ENCODE results near the gene LEP. TPM values are rescaled to one million over a fixed set of nuclear protein-coding genes. Genes with fewer than 3 reads are reported as not detected.

LEP gene
- total and polyA plus RNA-seq, 9 of the 15 experiments (the other 6 are each of a cell fraction or from before 2014, with no cell fraction given), result not detected

- TF ChIP-seq, protein P1, sequence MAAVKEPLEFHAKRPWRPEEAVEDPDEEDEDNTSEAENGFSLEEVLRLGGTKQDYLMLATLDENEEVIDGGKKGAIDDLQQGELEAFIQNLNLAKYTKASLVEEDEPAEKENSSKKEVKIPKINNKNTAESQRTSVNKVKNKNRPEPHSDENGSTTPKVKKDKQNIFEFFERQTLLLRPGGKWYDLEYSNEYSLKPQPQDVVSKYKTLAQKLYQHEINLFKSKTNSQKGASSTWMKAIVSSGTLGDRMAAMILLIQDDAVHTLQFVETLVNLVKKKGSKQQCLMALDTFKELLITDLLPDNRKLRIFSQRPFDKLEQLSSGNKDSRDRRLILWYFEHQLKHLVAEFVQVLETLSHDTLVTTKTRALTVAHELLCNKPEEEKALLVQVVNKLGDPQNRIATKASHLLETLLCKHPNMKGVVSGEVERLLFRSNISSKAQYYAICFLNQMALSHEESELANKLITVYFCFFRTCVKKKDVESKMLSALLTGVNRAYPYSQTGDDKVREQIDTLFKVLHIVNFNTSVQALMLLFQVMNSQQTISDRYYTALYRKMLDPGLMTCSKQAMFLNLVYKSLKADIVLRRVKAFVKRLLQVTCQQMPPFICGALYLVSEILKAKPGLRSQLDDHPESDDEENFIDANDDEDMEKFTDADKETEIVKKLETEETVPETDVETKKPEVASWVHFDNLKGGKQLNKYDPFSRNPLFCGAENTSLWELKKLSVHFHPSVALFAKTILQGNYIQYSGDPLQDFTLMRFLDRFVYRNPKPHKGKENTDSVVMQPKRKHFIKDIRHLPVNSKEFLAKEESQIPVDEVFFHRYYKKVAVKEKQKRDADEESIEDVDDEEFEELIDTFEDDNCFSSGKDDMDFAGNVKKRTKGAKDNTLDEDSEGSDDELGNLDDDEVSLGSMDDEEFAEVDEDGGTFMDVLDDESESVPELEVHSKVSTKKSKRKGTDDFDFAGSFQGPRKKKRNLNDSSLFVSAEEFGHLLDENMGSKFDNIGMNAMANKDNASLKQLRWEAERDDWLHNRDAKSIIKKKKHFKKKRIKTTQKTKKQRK (IDR thresholded peaks at IDR 0.05; ENCODE audit: borderline replicate concordance, low read depth, low read length), result no peak
- TF ChIP-seq HDAC3 (IDR thresholded peaks at IDR 0.05; ENCODE audit: borderline replicate concordance, partially characterized antibody) (no peak), PTBP1 (IDR thresholded peaks at IDR 0.05; ENCODE audit: low read depth, low read length) (no peak), ARID3A (IDR thresholded peaks at IDR 0.05; ENCODE audit: borderline replicate concordance, low read depth, low read length) (no peak), HOXB6 (CRISPR knock-in tag; IDR thresholded peaks at IDR 0.05; ENCODE audit: borderline replicate concordance) (no peak), TAL1 (IDR thresholded peaks at IDR 0.05) (no peak), NCOA1 (IDR thresholded peaks at IDR 0.05; ENCODE audit: low read depth) (no peak), CCNT2 (IDR thresholded peaks at IDR 0.05; ENCODE audit: borderline replicate concordance, extremely low read depth, insufficient read length, low read depth, low read length) (no peak), TAF15 (IDR thresholded peaks at IDR 0.05; ENCODE audit: low read depth, low read length) (no peak)
- TF ChIP-seq, protein P2, sequence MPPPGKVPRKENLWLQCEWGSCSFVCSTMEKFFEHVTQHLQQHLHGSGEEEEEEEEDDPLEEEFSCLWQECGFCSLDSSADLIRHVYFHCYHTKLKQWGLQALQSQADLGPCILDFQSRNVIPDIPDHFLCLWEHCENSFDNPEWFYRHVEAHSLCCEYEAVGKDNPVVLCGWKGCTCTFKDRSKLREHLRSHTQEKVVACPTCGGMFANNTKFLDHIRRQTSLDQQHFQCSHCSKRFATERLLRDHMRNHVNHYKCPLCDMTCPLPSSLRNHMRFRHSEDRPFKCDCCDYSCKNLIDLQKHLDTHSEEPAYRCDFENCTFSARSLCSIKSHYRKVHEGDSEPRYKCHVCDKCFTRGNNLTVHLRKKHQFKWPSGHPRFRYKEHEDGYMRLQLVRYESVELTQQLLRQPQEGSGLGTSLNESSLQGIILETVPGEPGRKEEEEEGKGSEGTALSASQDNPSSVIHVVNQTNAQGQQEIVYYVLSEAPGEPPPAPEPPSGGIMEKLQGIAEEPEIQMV (tag; conservative IDR thresholded peaks at IDR 0.05; ENCODE audit: low read depth), result peak; percentile 58; the same call in 1 of the 2 replicates
Observed at GRCh38 chr7:128236924-128237586, 4.0 kb upstream of the LEP start (continued).
